ENCODE measurements around the gene TNFRSF6B.

TNFRSF6B gene

GRCh38 chr20:63664861-63665594 lies 31.4 kb upstream of the TNFRSF6B start:
- TF ChIP-seq GABPA (IDR thresholded peaks at IDR 0.05; ENCODE audit: low read depth) (no peak), POLR2AphosphoS5 (IDR thresholded peaks at IDR 0.05; ENCODE audit: low read depth) (no peak), REST (IDR thresholded peaks at IDR 0.05; ENCODE audit: insufficient replicate concordance, low read depth) (no peak), CTCF (IDR thresholded peaks at IDR 0.05; ENCODE audit: insufficient read depth, low read length) (no peak), SPI1 (IDR thresholded peaks at IDR 0.05; ENCODE audit: borderline replicate concordance, low read depth) (no peak)
- no peak overlapping the region for H3K27ac ChIP-seq (replicated peaks)
- H3K4me3 ChIP-seq (replicated peaks; ENCODE audit: insufficient read depth, low read length): no peak overlapping the region
- DNase-seq (ENCODE audit: low read depth in 1 of 2, low spot score in 1 of 2): no peak
- no peaks in the 10 kb centered on the region for H3K27me3 ChIP-seq (ENCODE audit: insufficient read depth, poor library complexity, severe bottlenecking)

- TF ChIP-seq CTCF (IDR thresholded peaks at IDR 0.05; ENCODE audit: insufficient read depth, low read length) (no peak), POLR2AphosphoS5 (IDR thresholded peaks at IDR 0.05; ENCODE audit: low read depth) (no peak), REST (IDR thresholded peaks at IDR 0.05; ENCODE audit: insufficient replicate concordance, low read depth) (no peak), GABPA (IDR thresholded peaks at IDR 0.05; ENCODE audit: low read depth) (no peak), SPI1 (IDR thresholded peaks at IDR 0.05; ENCODE audit: borderline replicate concordance, low read depth) (no peak)
- H3K4me3 ChIP-seq (replicated peaks; ENCODE audit: insufficient read depth, low read length): no peak overlapping the region
- no peak for DNase-seq (ENCODE audit: low read depth in 1 of 2, low spot score in 1 of 2)
- H3K27me3 ChIP-seq (ENCODE audit: insufficient read depth, poor library complexity, severe bottlenecking): no peaks in the 10 kb centered on the region
- H3K27ac ChIP-seq (replicated peaks): no peak overlapping the region
Observed at GRCh38 chr20:63665708-63666107, 30.7 kb upstream of the TNFRSF6B start.

- H3K4me3 ChIP-seq (replicated peaks; ENCODE audit: insufficient read depth, low read length): no peak overlapping the region
- H3K27me3 ChIP-seq (ENCODE audit: insufficient read depth, poor library complexity, severe bottlenecking): no peaks in the 10 kb centered on the region
- H3K27ac ChIP-seq (replicated peaks): no peak overlapping the region
- TF ChIP-seq GABPA (IDR thresholded peaks at IDR 0.05; ENCODE audit: low read depth): no peak
- no peak for TF ChIP-seq CTCF (IDR thresholded peaks at IDR 0.05; ENCODE audit: insufficient read depth, low read length)
- no peak for TF ChIP-seq POLR2AphosphoS5 (IDR thresholded peaks at IDR 0.05; ENCODE audit: low read depth)
- TF ChIP-seq REST (IDR thresholded peaks at IDR 0.05; ENCODE audit: insufficient replicate concordance, low read depth): no peak
- no peak for TF ChIP-seq SPI1 (IDR thresholded peaks at IDR 0.05; ENCODE audit: borderline replicate concordance, low read depth)
- no peak for DNase-seq (ENCODE audit: low read depth in 1 of 2, low spot score in 1 of 2)
Observed at GRCh38 chr20:63667858-63668257, 28.6 kb upstream of the TNFRSF6B start.
